Large intestine (tissue), 12 donors: ENCODE data around the gene LTF. TPM values are rescaled to one million over a fixed set of nuclear protein-coding genes. Genes with fewer than 3 reads are reported as not detected.

ENCODE experiments used
- DNase-seq, 2 donors: peaks; one replicate each; pipeline versions ENCODE4 v3.0.0 to v3.0.0-alpha.2; 2013
- H3K27ac ChIP-seq: one replicate; pipeline ENCODE4 v1.5.1; 2013; ENCODE audit warnings: low read length
- H3K27me3 ChIP-seq: 2 replicates; pipeline ENCODE4 v1.6.1; 2013; ENCODE audit warnings: low read length; ENCODE audit not compliant: control insufficient read depth, insufficient read depth
- H3K36me3 ChIP-seq: 2 replicates; pipeline ENCODE4 v1.6.1; 2013; ENCODE audit warnings: low read length; ENCODE audit not compliant: control insufficient read depth, insufficient read depth
- H3K4me1 ChIP-seq: one replicate; pipeline ENCODE4 v1.6.1; 2013; ENCODE audit warnings: low read length; ENCODE audit not compliant: control insufficient read depth, insufficient read depth
- H3K4me3 ChIP-seq: one replicate; pipeline ENCODE4 v1.5.1; 2013; ENCODE audit warnings: low read length
- H3K9me3 ChIP-seq: one replicate; pipeline ENCODE4 v1.6.1; 2013; ENCODE audit warnings: mild to moderate bottlenecking, low read depth, low read length, moderate library complexity; ENCODE audit not compliant: control insufficient read depth
- WGBS: methylation state at CpG from one replicate; pipeline ENCODE4 v1.1.5; 2013; ENCODE audit warnings: low lambda C conversion rate; ENCODE audit not compliant: insufficient coverage; 5-methylcytosine and 5-hydroxymethylcytosine counted together
- long read RNA-seq, 11 donors: transcript quantifications; one replicate each; lab custom pipeline, GENCODE V29; 2026
- polyA plus RNA-seq: library from polyadenylated mRNA; unstranded; fragments of 120-200 nt; gene quantifications from one replicate; pipeline ENCODE4 v1.2.1, GENCODE V29; 2013

Gene LTF
- 2.6 TPM for polyA plus RNA-seq
- long read RNA-seq, donor 1: 0 reads
- long read RNA-seq, donor 2, partial matches to known transcripts: 0 of 2 reads
- long read RNA-seq, donor 2, other reads (novel, unspliced or antisense): 0 of 2 reads
- long read RNA-seq, donor 3: 0 reads
- long read RNA-seq, donor 4, partial matches to known transcripts: 0 of 1 reads
- long read RNA-seq, donor 4, other reads (novel, unspliced or antisense): 0 of 1 reads
- long read RNA-seq, donor 5: 0 reads
- long read RNA-seq, donor 6, partial matches to known transcripts: 0 of 2 reads
- long read RNA-seq, donor 6, other reads (novel, unspliced or antisense): 0 of 2 reads
- long read RNA-seq, donor 7: 0 reads
- long read RNA-seq, donor 8, partial matches to known transcripts: 0 of 2 reads
- long read RNA-seq, donor 8, other reads (novel, unspliced or antisense): 0 of 2 reads
- long read RNA-seq, donor 9: 0 reads
- long read RNA-seq, donor 10, partial matches to known transcripts: 0 of 1 reads
- long read RNA-seq, donor 10, other reads (novel, unspliced or antisense): 0 of 1 reads
- long read RNA-seq, donor 11, partial matches to known transcripts: 0 of 1 reads
- long read RNA-seq, donor 11, other reads (novel, unspliced or antisense): 0 of 1 reads

- WGBS: no CpG with 5 or more reads among the region's 44 CpGs
- Histone ChIP-seq H3K4me3 (peak within 1 kb of the TSS; percentile 6), H3K36me3 (no peaks in the 10 kb centered on the region), H3K27ac (no peak within 1 kb of the TSS), H3K4me1 (peaks cover 3% of the 10 kb centered on the region), H3K27me3 (peaks cover 38% of the 10 kb centered on the region), H3K9me3 (no peaks in the 10 kb centered on the region)
- DNase-seq: no peak
Measured at GRCh38 chr3:46464326-46465195, at the start of gene LTF. Gene LTF (minus strand): TSS chr3:46464905. CDS start chr3:46464867, 38 bp downstream.

GRCh38 chr3:46512191-46512749 lies 47.6 kb upstream of the LTF start:
- H3K36me3 ChIP-seq: no peaks in the 10 kb centered on the region
- H3K4me3 ChIP-seq: no peak overlapping the region
- no CpG with 5 or more reads among the region's 2 CpGs for WGBS
- H3K27ac ChIP-seq: no peak overlapping the region
- DNase-seq: no peak
- no peaks in the 10 kb centered on the region for H3K9me3 ChIP-seq
- no peaks in the 10 kb centered on the region for H3K27me3 ChIP-seq
- peaks cover 4% of the 10 kb centered on the region for H3K4me1 ChIP-seq

- no peak for DNase-seq
- Histone ChIP-seq H3K9me3 (no peaks in the 10 kb centered on the region), H3K4me3 (no peak overlapping the region), H3K36me3 (no peaks in the 10 kb centered on the region), H3K4me1 (peaks cover 4% of the 10 kb centered on the region), H3K27me3 (peaks cover 2% of the 10 kb centered on the region), H3K27ac (no peak overlapping the region)
- WGBS: 30% methylated on average over 2 of the region's 4 CpGs
Measured at GRCh38 chr3:46509661-46510187, 45.0 kb upstream of the LTF start.

- DNase-seq: no peak
- no CpG with 5 or more reads among the region's 4 CpGs for WGBS
- peaks cover 2% of the 10 kb centered on the region for H3K27me3 ChIP-seq
- H3K4me3 ChIP-seq: no peak overlapping the region
- H3K36me3 ChIP-seq: no peaks in the 10 kb centered on the region
- H3K27ac ChIP-seq: no peak overlapping the region
- no peaks in the 10 kb centered on the region for H3K9me3 ChIP-seq
- H3K4me1 ChIP-seq: peaks cover 4% of the 10 kb centered on the region
Measured at GRCh38 chr3:46508850-46509591, 44.3 kb upstream of the LTF start.

GRCh38 chr3:46506526-46506925 lies 41.8 kb upstream of the LTF start:
- H3K9me3 ChIP-seq: no peaks in the 10 kb centered on the region
- DNase-seq: no peak
- H3K4me3 ChIP-seq: no peak overlapping the region
- WGBS: 100% methylated on average over 1 of the region's 3 CpGs
- peaks cover 2% of the 10 kb centered on the region for H3K27me3 ChIP-seq
- no peak overlapping the region for H3K27ac ChIP-seq
- peaks cover 4% of the 10 kb centered on the region for H3K4me1 ChIP-seq
- H3K36me3 ChIP-seq: no peaks in the 10 kb centered on the region

- H3K36me3 ChIP-seq: no peaks in the 10 kb centered on the region
- no CpG with 5 or more reads among the region's 10 CpGs for WGBS
- no peak for DNase-seq
- H3K4me1 ChIP-seq: peaks cover 4% of the 10 kb centered on the region
- H3K27me3 ChIP-seq: peaks cover 2% of the 10 kb centered on the region
- no peak overlapping the region for H3K4me3 ChIP-seq
- H3K27ac ChIP-seq: no peak overlapping the region
- no peaks in the 10 kb centered on the region for H3K9me3 ChIP-seq
Measured at GRCh38 chr3:46505953-46506352, 41.2 kb upstream of the LTF start.

GRCh38 chr3:46504789-46505188 lies 40.1 kb upstream of the LTF start:
- WGBS: no CpG with 5 or more reads among the region's 5 CpGs

GRCh38 chr3:46503200-46503874 lies 38.6 kb upstream of the LTF start:
- Histone ChIP-seq H3K27ac (no peak overlapping the region), H3K4me1 (no peaks in the 10 kb centered on the region), H3K27me3 (peaks cover 2% of the 10 kb centered on the region), H3K9me3 (no peaks in the 10 kb centered on the region), H3K36me3 (no peaks in the 10 kb centered on the region), H3K4me3 (no peak overlapping the region)
- DNase-seq: no peak
- 60% methylated on average over 1 of the region's 7 CpGs for WGBS

More at GRCh38 chr3:46504789-46505188, 40.1 kb upstream of the LTF start:
- no peaks in the 10 kb centered on the region for H3K9me3 ChIP-seq
- H3K4me3 ChIP-seq: no peak overlapping the region
- no peak overlapping the region for H3K27ac ChIP-seq
- H3K36me3 ChIP-seq: no peaks in the 10 kb centered on the region
- no peak for DNase-seq
- peaks cover 2% of the 10 kb centered on the region for H3K27me3 ChIP-seq
- peaks cover 3% of the 10 kb centered on the region for H3K4me1 ChIP-seq

GRCh38 chr3:46501702-46502101 lies 37.0 kb upstream of the LTF start:
- DNase-seq: no peak
- no peaks in the 10 kb centered on the region for H3K36me3 ChIP-seq
- no peaks in the 10 kb centered on the region for H3K9me3 ChIP-seq
- no peak overlapping the region for H3K27ac ChIP-seq
- no CpG with 5 or more reads among the region's 4 CpGs for WGBS
- no peak overlapping the region for H3K4me3 ChIP-seq
- peaks cover 6% of the 10 kb centered on the region for H3K4me1 ChIP-seq
- H3K27me3 ChIP-seq: peaks cover 2% of the 10 kb centered on the region
